COLO668 (cell line): Measurements from ENCODE around the gene IGF1.

Experiments used
- DNase-seq: peaks from one replicate; lab custom pipeline; 2025; ENCODE audit not compliant: unreplicated experiment; lab: John Stamatoyannopoulos, UW

IGF1 gene

GRCh38 chr12:102480406-102480805 is at the start of gene IGF1:
TSS of gene IGF1 (minus strand) at chr12:102480563. CDS start at chr12:102480381, 182 bp downstream.
- no peak for DNase-seq

GRCh38 chr12:102528111-102528510 is 47.7 kb upstream of the IGF1 start:
- DNase-seq = no peak

- DNase-seq = no peak
Measured at GRCh38 chr12:102527171-102527720, 46.9 kb upstream of the IGF1 start.

- DNase-seq = no peak
Measured at GRCh38 chr12:102526656-102527055, 46.3 kb upstream of the IGF1 start.

GRCh38 chr12:102522768-102523167 is 42.4 kb upstream of the IGF1 start:
- DNase-seq = no peak

GRCh38 chr12:102521662-102522277 is 41.4 kb upstream of the IGF1 start:
- no peak for DNase-seq

GRCh38 chr12:102518871-102519270 is 38.5 kb upstream of the IGF1 start:
- DNase-seq = no peak

GRCh38 chr12:102514696-102515095 is 34.3 kb upstream of the IGF1 start:
- no peak for DNase-seq

- DNase-seq = no peak
Measured at GRCh38 chr12:102513739-102514138, 33.4 kb upstream of the IGF1 start.

GRCh38 chr12:102513272-102513671 is 32.9 kb upstream of the IGF1 start:
- DNase-seq = no peak

- DNase-seq = no peak
Measured at GRCh38 chr12:102512523-102512922, 32.2 kb upstream of the IGF1 start.

GRCh38 chr12:102511575-102511974 is 31.2 kb upstream of the IGF1 start:
- DNase-seq = no peak

- DNase-seq = no peak
Measured at GRCh38 chr12:102510463-102510862, 30.1 kb upstream of the IGF1 start.

- DNase-seq = no peak
Measured at GRCh38 chr12:102510031-102510430, 29.7 kb upstream of the IGF1 start.

- DNase-seq = no peak
Measured at GRCh38 chr12:102509123-102509626, 28.8 kb upstream of the IGF1 start.

- no peak for DNase-seq
Measured at GRCh38 chr12:102508052-102508451, 27.7 kb upstream of the IGF1 start.

GRCh38 chr12:102507301-102507700 is 26.9 kb upstream of the IGF1 start:
- no peak for DNase-seq

- DNase-seq = no peak
Measured at GRCh38 chr12:102504871-102505270, 24.5 kb upstream of the IGF1 start.

GRCh38 chr12:102504280-102504679 is 23.9 kb upstream of the IGF1 start:
- DNase-seq = no peak

GRCh38 chr12:102503831-102504230 is 23.5 kb upstream of the IGF1 start:
- DNase-seq = no peak

GRCh38 chr12:102503056-102503681 is 22.8 kb upstream of the IGF1 start:
- DNase-seq = no peak

GRCh38 chr12:102501773-102502172 is 21.4 kb upstream of the IGF1 start:
- no peak for DNase-seq
